Measurements from ENCODE around the gene PKDREJ.

PKDREJ gene

DNA sequence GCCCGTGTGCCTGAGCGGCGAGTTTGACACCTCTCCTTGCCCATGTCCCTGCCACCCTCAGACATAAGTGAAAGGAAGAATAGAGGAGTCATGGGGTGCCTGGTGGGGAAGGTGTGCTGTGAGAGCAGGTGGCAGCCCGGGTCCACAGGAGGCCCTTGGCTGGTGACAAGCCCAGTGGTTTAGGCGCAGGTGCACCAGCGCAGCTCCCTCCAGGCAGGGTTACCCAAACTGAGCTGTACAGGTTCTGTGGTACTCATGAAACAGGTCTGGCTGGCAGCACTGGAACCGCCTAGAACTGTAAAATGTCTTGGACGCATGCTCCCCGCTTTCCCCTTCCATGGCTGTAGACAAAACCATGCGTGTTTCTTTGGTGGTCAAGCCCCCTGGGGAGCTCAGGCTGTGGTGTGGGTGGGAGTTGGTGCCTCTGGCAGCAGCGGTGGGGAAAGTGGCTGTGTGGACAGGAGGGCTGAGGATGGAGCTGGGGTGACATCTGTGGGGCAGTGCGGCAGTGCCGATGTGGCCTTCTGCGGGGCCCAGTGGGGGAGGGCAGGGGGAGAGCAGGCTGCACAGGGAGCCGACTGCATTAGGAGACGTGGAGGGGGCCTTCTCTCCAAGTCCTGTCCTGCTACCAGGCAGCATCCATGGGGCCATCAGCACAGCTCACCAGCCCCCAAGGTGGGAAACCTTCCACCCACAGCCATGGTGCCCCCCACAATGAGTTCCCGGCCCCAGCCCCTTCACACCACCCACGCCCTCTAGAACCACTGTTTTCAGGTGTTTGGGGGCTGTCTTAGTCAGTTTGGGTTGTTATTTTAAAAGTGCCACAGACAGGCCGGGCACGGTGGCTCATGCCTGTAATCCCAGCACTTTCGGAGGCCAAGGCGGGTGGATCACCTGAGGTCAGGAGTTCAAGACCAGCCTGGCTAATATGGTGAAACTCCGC lies 28.0 kb upstream of the PKDREJ start:
- intact Hi-C loops (cut with DNase I): loop anchor here (10.0 kb wide), 1 partner anchor 296 kb away; no protein-coding TSS in a partner anchor
- no peak for DNase-seq

GRCh38 chr22:46290121-46290842 lies 27.1 kb upstream of the PKDREJ start:
- no peak for DNase-seq
- intact Hi-C loops (cut with DNase I): loop anchor here (10.0 kb wide), 1 partner anchor 295 kb away; no protein-coding TSS in a partner anchor

- intact Hi-C loops (cut with DNase I): no loop called here
Measured at GRCh38 chr22:46289244-46289891, 26.2 kb upstream of the PKDREJ start.

GRCh38 chr22:46288846-46289243 lies 25.7 kb upstream of the PKDREJ start:
- DNase-seq: no peak
- intact Hi-C loops (cut with DNase I): no loop called here

More at GRCh38 chr22:46289244-46289891, 26.2 kb upstream of the PKDREJ start:
- DNase-seq: no peak

- peak in 1 of 42 donors; percentile 37 for DNase-seq
- intact Hi-C loops (cut with DNase I): no loop called here
Measured at GRCh38 chr22:46287873-46288751, 25.0 kb upstream of the PKDREJ start.

DNA sequence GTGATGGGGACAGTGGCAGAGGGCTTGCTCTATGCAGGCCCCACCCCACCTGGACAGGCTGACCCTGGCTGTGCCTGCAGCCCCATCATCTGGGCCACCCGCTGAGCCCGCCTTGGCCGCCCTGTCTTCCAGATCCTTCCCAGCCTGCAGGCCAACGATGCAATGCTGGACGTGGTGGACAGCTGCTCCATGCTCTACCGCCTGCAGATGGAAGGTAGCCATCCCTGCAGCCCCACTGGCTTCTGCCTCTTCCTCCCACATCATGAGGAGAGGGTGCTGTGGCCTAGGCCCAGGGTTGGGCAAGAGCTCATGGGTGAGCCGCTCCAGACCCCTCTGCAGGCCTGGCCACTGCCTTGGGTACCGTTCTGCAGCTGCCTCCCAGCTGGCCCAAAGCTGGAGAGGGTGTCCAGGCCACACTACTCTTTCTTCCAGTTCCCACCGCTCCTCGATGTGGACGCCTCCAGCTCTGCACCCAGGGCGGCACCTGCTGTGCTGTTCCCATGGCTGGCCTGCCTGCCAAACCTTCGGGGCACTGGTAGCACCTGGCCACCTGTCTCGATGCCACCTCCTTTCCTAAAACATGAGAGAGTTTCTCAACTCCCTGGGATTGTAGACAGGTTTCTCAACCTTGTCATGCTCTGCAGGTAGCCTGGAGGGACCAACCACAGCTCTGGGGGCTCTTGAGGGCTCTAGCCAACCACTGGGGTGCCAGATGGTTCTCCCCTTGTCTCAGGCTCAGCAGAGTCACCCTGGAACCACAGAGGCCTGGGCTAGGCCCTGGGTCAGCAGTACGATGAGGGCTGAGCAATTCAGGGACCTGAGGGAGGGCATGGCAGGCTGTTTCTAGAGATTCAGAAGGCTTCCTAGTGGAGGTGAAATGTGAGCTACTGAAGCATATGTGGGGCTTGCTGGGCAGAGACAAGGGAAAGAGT lies 24.1 kb upstream of the PKDREJ start:
- intact Hi-C loops (cut with DNase I): no loop called here
- no peak for DNase-seq

DNA sequence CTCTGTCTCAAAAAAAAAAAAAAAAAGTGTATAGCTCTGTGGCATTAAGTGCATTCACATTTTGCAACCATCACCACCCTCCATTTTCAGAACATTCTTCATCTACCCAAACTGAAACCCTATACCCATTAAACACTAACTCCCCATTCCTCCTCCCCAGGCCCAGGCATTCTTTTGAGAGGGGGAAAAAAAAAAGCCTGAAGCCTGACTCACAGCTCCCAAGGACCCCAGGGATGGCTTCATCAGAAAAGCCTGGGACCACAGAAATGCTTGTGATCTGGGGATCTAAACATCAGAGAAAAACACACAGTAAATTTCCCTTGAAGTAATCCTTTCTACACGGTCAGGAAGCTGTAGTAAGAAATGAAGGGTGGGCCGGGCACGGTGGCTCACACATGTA lies 22.9 kb upstream of the PKDREJ start:
- DNase-seq: no peak
- intact Hi-C loops (cut with DNase I): no loop called here

DNA sequence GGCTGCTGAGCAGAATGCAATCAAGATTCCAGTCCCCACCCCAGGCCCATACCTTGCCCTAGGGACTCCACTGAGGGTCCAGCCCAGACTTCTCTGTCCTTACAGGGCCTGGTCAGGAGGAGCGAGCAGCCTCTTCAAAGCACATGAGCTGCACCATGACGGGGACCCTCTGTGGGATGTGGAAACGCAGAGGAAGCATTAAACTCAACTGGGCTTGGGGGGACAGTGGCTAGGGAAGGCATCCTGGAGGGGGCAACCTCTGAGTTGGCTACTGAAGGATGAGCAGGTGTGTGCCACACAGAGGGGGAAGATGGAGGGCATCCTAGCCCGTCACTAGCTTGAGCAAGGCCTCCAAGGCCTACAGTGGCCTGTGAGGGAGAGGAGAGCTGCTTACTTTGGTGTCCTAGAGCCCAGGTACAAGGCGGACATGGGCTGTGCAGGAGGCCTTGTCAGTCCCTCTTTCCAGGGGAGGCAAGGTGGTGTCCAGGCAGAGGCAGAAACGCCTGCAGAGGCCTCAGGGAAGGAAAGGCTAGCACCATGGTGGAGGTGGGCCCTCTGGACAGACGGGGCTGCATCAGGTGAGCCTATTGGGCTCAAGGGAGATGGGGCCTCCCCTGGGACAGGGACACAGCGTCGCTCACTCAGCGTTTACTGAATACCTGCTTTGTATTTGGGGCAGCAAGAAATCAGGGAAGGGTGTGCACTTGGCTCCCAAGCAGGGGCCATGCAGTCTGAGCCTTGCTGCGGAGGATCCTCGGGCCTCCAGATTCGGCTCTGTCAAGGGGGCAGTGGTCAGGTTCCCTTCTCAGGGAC lies 18.9 kb upstream of the PKDREJ start:
- intact Hi-C loops (cut with DNase I): no loop called here
- DNase-seq: no peak

DNA sequence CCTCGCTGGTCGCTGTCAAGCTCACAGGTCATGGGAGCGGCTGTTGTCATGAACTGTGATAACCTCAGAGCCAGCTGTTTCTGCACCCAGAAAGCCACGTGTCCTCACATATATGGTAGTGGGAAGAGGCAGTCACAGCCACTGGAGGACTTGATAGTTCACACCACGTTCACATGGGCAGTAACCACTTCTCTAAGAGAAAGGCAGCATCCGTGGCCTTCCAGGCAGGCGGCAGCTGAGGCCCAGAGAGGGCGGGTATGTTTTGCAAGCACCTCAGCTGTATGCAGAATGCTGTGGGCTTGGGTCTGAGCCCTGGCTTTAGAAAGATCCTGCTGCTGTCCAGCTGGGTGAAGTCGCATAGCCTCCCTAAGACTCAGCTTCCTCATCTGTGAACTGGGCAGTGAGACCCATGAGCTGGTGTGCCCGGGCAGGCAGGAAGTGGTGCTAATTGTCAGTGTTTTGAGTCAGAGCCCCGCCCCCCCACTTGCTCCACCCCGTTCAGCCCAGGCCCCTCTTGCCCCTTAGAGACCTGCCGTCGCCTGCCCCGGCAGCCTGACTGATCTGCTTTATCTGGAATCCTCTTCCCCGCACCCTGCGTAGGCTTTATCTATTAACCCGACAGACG lies 18.0 kb upstream of the PKDREJ start:
- DNase-seq: peak in 36 of 42 donors; percentile 23 to 77 (median 54)
- intact Hi-C loops (cut with DNase I): no loop called here

DNA sequence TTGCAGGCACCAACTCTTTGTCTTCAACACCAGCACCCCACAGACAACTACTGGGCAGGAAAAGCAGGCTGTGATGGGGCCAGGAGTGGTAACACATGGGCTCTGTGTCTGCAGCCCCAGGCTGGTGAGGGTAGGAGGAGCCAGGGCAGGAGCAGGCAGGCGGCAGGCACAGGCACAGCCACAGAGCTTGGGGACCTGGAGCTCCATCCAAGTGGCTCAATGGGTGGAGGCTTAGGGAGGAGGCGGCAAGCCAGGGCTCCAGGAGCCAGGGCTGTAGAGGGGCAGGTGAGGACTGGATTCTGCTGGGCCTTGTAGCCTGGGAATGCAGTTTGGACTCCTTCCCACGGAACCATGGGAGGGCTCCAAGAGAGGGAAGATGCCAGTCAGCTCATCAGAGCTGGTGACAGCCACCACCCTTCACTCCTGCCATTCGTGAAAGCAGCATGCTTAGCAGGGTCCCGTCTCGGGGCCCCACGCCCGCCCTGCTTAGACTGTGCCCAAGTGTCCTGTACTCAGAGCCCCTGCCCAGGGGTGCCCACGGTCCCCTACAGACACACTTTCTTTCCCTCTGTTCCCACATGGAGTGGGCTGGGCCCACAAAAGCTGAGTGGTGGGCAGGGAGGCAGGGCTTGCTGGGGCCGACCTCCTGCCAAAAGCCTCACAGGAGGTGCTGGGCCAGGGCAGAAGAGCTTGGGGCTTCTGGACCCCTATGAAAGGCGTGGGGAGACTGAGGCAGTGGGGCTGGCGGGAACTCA lies 17.1 kb upstream of the PKDREJ start:
- intact Hi-C loops (cut with DNase I): no loop called here
- no peak for DNase-seq

DNA sequence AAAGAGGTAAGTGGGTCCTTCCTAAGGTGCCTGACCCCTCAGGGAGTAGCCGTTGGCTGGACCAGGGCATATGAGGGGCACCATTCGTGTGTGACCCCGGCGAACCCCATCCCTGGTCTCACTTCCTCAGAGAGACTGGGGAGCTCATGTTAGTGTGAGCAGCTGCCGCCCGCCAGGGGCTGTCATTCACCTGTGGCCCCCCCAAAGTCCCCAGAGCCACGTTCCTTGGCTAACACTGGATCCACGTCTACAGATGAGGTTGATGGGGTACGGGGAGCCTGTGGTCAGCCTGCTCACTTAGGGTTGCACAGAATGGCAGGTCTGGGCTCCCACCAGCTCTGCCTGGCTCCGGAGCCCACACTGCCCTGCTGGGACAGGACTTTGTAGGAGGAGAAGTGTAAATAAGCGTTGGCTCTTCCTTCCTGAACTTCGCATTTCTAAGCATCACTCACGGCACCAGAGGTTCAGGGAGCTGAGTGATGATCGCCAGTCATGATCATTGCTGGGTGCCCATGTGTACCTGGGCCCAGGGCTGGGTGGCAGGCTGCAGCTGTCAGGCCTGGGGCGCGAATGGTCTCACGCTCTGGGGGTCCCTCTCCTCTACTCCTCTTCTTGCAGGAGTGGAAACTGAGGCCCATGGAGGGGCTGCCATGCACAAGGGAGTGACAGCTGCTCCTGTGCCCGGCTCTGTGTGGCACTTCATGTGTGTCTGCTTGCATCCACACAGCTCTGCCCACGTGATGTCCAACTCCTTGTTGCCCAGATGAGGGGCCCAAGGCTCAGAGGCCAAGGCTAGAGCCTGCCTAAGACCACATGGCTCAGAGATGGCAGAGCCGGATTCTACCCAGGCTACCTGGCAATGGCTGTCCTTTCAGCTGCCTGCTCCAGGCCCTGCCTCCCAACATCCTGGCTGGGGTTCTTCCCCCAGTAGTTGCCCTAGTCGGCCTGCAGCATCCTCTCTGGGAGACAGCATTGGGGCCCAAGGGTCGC lies 15.8 kb upstream of the PKDREJ start:
- intact Hi-C loops (cut with DNase I): no loop called here
- DNase-seq: no peak

DNA sequence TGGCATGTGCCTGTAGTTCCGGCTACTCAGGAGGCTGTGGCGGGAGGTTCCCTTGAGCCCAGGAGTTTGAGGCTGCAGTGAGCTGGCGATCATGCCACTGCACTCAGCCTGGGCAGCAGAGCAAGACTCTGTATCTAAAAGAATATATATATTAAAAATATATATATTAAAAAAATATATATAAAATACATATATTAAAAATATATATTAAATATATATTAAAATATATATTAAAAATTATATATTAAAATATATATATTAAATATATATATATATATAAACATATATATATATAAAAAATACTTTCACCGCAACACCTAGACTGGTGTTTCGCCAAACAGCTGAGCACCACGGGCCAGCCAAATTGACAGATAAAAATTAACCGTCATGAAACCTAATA lies 13.4 kb upstream of the PKDREJ start:
- peak in 1 of 42 donors; percentile 10 for DNase-seq

DNA sequence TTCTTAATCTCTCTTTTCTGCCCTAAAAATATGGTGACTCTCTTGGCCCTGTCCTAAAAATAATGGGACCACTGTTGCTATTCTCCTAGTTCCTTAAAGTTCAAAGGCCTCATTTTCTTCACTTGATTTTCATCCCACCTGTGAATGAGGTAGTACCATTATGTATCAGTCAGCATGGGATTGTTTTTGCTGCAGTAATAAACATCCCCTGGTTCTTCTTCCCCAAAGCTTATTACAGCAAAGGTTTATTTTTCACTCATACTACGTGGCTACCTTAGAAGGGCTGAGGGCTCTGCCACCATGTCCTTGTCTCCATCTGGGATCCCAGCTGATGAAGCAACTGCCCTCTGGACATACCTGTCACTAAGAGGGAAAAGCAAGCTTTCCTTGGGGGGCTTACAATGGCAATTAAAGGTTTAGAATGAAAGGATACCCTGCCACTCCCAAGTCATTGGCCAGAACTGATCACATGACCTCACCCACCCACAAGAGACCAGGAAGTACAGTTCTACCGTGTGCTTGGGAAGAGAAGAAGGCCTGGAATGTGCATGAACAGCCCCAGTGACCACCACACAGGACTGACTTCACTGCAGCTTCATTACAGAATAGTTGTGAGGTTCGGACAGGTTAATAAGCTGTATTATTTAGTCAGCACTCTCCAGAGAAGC lies 12.4 kb upstream of the PKDREJ start:
- intact Hi-C loops (cut with DNase I): no loop called here
- no peak for DNase-seq

More for the DNA sequence above, 13.4 kb upstream of the PKDREJ start:
- intact Hi-C loops (cut with DNase I): no loop called here

DNA sequence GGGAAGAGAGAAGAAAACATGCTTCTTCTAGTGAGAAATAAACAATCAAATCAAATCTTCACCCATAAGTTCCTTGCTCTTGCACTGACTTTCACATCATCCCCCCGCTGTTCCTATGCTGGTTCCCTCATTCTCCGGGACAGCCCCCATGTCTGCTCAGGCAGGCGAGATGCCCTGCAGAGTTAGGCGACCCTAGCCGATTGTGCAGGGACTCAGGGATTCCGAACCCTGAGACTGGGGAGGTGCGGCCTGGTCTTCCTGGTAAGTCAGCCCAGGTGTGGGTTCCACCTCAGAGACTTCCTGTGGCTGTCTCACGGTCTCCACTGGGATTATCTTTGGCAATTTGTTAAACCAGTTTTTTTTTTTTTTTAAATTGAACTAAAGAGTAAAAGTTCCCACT lies 11.2 kb upstream of the PKDREJ start:
- no peak for DNase-seq
- intact Hi-C loops (cut with DNase I): no loop called here

Data from head of caudate nucleus (tissue), 42 donors.